HG03521 (cell line): ENCODE data around the gene MYO1E.

ENCODE experiments used
- ATAC-seq: cut with Tn5 transposase; IDR thresholded peaks from one replicate; pipeline ENCODE4 v1.9.1; 2021; ENCODE audit warnings: mild to moderate bottlenecking, moderate library complexity; ENCODE audit not compliant: unreplicated experiment

MYO1E gene

DNA sequence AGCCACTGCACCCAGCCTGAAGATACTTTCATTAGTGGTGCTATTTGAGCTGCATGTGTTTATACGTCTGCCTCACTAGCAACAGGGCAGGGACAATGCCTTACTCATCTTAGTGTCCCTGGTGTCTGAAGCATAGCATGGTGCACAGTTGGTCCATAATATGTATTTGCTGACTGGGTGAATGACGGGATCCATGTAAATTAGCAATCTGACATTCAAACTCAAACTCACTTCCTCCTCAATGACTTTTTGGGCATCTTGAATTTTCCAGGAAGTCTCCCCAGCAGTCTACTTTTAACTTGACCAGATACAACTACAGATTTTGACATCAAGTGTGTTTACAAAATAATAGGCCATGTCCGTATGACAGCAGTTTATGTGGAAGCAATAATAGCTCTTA, 169.0 kb downstream of the MYO1E start:
- ATAC-seq, result no peak

DNA sequence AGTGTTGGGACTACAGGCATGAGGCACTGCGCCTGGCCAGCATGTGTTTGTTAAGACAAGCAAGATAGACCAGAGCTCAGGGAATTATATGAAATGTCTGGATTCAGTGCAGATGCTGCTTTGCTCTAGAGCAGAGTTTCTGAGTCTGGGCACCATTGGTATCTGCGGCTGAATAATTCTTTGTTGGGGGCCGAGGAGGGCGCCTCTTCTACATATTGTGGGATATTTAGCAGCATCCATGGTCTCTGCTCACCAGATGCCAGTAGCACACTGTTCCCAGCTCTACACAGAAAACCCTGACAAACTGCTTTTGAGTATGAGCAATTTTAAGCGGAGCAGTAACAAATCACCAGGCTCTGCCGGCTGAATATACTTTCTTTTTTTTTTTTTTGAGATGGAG, 169.7 kb downstream of the MYO1E start:
- ATAC-seq, result no peak

DNA sequence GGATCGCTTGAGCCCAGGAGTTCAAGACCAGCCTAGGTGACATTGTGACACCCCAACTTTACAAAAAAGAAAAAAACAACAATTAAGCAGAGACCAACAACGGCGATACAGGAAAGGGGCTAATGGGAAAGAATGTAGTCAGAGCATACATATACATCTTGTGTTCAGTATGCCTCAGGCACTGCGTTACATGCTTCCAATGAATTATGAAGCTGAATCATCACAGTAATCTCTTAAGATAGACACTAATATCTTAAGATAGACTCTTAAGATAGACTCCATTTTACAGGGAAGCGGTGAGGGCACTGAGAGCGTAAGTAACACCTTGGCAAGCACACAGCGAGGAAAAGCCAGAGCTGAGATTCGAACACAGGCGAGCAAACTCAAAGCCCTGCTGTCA, 172.1 kb downstream of the MYO1E start:
- no peak for ATAC-seq

DNA sequence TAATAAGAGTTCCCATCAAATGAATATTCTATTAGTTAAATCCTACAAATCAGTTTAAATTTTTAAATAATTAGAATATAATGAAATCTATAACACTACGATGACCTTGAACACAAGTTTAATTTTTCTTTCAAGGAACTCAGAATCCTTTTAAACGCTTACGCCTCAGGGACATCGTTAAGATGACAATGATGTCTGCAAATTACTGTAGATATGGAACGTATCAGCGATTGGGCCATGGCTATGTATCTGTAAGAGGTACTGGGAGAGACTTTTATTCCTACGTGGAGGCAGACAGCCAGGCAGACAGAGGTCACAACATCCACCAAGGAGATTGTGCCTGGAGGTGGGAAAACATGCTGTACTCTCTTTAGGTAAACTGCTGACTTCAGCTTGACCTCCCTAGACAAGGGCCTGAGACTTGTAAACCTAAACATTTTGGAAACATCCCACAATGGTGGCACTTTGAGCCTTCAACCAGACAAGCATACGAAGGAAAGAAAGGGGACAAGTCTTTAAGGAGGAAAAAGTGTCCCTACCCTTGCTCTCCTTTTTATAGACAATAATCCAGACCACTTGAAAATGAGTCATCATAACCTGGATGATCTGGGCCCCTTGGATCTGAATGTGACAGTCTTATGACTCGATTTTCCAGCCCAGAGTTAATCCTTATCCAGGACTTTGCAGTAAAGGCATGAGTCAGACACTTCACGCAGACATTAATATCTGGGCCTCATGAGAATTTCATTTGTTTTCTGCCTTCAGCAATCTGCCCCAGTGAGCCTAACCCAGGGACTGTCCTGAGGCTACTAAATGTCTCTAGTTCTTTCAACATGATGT, 172.8 kb downstream of the MYO1E start:
- no peak for ATAC-seq

DNA sequence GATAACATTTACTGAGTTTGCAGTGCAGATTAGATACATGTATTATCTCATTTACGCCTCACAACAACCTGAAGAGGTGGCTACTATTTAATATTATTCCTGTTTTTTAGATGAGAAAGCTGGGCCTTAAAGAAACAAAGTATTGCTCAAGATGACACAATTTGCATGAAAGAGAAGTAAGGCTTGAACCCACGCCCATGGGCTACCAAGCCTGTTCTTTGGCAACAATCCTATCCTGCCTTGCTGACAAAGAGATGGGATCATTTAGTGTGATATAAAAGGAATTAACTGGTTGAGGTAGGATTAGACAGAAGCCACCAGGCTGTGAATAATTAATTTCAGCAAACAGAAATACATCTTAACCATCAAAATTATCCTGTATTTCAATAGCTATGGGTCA, 175.2 kb downstream of the MYO1E start:
- ATAC-seq, result no peak

DNA sequence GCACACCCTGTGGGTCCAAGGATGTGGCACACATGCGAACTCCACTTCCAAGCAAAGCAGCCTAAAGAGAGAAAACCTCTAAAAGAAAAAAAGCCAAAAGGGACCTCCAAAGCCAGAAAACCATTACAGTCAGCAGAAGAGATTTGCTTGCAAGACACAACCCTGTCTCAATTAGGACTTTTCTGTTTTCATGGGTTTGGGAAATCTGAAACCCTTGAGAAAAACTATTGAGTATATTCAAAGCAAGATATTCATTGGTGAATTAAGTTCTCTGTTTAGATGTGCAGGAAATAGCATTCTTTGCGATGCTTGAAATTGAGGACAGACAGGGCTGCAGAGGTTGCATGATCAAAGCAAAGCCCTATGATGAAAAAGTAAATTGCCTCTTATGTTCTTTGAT, 176.3 kb downstream of the MYO1E start:
- no peak for ATAC-seq

DNA sequence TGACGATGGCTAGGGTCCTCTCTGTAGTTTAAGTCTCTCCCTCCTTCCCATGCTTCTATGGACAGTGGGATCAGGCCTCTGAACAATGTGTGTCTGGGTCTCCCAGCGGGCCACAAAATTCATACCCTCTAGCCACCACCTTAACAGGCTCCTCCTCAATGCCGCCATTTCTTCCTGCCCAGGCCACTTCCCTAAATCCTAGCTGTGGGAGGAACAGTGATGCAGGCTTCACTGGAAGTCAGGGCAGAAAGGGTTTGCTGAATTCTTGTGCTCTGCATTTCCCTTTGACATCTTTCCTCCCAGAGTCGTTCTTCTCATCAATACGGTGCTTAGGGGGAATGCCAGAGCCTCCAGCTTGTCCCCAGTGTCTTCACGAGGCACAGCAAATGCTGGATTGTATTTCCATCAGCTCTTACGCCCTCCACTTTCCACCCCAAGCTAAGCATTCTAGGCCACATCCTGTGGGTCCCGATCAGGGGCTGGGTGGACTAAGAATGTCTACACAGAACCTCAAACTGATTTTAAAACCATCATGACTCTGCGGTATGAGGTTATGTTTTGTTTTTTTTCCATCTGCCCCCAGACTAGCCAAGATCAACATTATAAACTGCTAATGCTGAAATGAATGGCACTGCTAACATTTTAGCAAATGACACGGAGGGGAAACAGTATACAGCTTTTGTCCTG, 177.9 kb downstream of the MYO1E start:
- no peak for ATAC-seq

DNA sequence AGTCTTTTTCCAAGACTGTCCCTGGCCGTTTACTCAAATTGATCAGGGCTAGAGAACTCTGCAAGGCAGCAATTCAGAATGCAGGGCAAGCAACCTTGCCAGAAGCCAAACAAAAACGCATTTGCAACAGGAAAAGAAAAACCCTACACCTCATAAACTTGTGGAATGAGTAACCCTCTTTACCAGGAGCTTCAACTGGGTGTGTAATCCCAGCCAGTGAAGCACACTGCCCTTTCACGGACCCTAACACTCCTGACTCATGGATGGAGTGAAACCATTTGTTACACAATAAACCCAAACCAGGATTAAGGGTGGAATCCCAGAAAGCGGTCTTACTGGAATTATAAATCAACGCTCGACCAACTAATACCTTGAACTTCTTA, 180.8 kb downstream of the MYO1E start:
- no peak for ATAC-seq

DNA sequence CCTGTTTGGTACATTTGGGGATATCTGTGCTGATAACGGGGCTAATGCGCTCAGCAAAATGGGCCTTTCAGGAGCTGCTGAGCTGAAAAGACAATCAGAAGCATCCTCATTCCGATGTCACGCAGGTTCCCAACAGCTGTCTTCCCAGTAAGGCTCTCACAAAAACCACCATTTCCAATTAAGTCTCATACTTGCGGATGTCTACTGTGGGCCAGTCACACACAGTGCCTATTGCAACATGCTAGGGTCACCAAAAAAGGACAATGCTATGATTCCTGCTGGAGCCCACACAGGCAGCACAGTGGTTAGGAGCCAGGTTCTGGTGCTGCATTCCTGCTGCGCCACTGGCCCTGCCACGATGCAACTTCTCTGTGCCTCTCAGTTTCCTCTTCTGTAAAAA, 182.4 kb downstream of the MYO1E start:
- ATAC-seq, result no peak

DNA sequence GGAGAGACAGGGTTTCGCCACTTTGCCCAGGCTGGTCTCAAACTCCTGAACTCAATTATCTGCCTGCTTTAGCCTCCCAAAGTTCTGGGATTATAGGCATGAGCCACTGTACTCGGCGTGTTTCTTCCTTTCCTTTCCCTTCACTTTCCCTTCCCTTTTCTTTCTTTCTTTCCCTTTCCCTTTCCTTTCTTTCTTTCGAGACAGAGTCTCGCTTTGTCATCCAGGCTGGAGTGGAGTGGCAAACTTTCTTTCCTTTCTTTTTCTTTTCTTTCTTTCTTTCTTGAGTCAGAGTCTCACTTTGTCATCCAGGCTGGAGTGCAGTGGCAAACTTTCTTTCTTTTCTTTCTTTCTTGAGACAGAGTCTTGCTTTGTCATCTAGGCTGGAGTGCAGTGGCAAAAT, 183.4 kb downstream of the MYO1E start:
- ATAC-seq, result no peak

DNA sequence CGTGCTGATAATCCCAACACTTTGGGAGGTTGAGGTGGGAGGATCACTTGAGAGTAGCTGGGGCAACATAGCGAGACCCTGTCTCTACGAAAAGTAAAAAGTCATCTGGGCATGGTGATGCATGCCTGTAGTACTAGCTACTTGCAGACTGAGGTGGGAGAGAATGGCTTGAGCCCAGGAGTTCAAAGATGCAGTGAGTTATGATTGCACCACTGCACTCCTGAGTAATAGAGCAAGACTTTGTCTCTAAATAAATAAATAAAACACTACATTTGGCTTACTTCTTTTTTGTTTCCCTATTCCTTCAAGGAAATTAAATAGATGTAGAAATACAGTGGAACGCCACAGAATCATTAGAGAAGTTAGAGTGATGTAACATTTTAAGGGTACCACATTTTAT, 186.2 kb downstream of the MYO1E start:
- ATAC-seq, result no peak

DNA sequence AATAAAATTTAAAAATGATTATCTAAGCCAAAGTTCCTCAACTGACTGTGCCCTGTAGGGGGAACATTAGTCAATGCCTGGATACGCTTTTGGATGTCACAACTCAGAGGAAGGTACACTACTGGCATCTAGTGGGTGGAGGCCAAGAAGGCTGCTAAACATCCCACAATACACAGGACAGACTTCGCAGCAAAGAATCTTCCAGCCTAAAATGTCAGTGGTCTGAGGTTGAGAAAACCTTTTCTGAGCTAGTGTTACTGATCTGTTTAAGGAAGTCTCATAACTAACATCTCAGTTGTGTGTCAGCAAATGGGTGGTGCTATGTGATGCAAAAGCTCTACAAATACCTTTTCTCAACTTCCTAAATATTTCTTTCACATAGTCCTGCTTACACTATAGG, 186.9 kb downstream of the MYO1E start:
- ATAC-seq, result no peak

DNA sequence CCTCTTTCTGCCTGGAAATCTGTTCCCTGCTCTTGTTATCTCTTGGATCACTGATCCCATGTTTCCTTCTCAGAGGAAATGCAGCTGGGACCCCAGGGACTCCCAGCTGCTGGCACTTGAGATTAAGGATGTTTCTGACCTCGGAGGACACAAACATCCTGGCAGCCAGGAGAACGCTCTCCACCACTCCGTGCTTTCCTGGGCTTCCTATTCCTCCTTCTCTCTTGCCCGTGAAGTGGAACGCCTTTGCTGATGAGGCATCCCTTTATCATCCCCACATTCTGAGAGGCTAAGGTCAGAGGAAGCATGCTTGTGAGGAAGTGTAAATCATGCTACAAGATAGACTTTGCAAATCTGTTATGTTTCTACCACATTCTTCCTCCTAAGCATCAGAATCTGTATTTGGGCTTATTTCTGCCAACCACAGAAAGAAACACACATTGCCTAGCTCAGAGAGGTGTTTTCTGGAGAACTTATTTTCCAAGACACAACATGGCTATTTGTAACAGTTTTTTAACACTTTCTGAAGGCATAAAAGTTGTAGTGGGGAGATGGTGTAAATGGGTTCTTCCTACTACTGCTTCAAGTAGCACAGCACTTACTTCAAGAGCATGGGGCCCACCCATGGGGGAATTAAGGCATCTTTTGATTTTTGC, 191.6 kb downstream of the MYO1E start:
- ATAC-seq, result no peak

DNA sequence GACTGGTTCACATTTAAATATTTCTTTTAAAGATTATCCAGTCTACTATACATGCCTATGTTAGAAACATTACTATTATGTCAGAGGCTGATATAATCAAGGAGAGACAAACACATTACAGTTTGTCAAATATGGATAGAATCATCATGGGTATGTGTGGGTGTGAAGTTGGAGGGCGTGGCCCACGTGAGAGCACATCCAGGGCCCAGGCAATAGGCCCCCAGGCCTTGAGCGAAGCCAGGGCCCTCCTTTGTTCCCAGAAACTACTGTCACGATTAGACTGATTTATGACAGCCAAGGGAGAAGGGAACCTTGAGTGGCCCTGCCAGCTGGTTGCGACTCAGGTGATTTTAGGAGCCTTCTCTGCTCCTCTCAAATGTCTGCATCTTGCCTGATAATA, 193.0 kb downstream of the MYO1E start:
- no peak for ATAC-seq

DNA sequence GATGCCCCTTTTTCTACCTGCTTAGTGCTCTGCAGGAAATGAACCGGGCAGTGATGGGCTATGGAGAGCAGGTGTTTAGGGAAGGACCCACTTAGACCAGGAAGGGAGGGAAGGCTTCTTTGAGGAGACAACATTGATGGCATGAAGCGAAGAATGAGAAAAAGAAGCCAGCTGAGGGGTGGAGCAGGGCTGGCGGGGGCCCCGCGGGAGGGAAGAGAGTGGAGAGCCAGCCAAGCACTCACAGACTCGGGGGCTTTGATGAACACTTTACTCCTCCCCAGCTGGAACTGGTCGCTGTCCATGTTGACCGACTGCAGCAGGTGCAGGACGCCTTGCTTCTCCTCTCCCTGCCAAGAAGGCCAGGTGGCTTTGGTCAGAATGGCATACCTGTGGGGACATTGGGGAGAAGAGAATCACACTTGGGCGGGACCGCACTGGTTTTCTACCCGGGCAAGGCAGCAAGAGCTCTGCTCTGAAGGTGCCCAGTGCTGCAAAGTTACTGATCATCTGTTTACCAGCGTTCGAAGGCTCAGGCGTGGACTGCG, 194.4 kb downstream of the MYO1E start:
- ATAC-seq, result no peak

DNA sequence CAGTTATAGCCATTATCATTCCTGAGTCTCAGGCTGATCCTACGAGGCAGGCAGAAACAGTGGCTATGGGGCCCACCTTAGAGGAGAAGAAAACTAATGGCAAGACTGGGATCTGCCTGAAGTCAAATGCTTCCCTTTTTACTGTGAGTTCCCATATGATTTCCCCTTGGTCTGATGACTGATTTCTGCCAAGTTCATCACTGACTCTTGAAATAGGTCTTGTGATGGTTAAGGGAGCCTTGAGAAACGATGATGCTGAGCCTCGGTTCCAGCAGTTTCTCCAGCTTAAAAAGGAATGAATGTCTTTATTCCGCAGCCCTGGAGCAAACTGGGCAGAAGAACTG, 195.4 kb downstream of the MYO1E start:
- ATAC-seq, result no peak

DNA sequence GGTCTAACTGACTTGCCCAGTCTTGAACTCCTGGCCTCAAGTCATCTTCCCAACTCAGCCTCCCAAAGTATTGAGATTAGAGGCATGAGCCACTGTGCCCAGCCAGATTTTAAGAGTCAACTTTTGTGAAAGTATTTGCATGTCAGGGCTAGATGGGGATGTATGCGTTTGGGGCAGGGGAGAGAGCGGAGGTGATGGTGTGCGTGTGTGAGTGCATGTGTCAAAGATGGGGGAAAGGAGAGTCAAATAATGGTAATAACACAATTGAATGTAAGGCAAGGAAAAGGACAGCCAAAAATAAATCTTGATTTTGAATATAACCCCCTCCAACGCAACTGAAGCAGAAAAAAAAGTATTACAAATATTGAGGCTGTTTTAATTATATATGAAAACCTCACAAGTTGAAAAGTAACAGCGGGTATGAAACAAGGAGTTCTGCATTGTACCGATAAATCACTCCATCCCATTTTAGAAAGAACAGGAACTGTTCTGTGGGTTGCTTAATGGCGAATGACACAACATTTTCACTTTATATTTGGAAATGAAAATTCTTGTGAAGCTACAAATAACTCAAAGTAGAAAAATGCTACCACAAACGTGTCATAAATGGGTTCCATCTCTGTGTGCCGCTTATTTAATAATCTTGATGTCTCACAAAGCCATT, 195.9 kb downstream of the MYO1E start:
- no peak for ATAC-seq

DNA sequence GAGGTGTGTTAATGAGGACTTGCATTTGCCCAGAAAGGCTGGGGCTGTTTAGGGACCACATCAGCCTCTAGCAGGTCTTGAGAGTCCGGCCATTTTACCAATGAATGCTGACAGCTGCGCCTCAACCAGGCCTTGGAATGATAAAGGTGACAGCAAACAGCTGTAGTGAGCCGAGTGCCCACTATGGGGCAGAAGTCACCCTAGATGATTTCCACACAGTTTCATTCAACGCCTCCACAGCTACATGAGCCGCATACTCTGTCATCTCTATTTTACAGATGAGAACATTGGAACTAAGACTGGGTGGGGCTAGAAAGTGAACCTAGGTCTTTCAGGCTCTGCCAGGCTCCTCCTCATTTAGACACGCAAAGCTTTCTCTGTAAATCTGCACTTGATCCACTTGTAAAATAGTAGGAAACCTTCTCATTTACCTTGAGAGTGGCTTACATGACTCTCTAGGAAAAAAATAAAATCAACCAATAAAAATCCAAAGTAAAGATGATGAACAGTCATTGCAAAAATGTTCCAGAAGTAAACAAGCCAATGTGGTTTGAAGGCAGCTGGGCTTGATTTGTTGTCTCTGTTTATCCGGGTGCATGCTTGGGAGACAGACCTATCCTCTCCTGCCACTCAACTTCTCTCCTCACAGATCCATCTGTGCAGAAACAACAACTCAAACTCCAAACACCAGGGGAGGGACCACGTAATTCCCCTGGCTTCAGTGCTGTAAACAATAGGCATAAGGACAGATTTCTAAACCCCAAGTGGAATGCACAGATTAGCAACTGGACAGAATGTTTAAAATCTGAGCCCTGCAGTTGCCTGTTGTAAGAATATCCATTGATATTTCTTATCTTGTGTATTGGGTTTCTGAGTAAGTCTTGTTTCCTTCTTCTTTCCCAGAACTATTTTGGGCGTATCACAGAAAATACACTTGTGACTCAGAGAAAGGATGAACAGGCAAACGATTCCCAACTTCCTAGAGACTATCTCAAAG, 197.5 kb downstream of the MYO1E start:
- ATAC-seq, result peak; percentile 50

DNA sequence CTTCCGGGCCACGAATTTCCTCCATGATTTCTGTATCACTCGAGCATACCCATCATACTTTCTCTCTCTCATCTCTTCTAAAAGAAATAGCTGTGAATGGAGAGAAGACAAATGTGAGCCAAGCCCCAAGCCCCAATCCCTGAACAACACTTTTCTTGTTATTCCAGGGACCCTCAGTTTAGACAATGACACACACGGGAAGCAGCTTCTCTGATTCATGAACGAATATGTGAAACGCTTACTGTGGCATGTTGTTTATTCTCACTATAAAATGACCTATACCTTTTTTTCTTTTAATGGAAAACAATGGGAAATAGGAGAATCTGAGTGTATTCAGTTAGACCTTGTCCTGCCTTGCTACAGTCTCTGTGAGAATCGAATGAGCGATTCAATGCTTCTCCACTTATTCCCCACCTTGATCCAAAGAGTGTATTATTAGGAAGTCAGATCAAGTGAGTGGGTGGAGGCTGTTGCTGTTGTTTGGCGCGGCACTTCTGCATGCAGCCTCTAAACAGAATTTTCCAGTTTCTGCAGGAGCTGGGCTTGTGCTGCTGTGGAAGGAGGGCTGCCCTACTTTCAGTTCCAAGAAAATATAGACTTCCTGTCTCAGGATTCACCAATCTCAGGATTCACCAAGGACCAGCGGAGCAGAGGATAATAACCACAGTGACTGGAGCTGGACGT, 198.4 kb downstream of the MYO1E start:
- no peak for ATAC-seq

DNA sequence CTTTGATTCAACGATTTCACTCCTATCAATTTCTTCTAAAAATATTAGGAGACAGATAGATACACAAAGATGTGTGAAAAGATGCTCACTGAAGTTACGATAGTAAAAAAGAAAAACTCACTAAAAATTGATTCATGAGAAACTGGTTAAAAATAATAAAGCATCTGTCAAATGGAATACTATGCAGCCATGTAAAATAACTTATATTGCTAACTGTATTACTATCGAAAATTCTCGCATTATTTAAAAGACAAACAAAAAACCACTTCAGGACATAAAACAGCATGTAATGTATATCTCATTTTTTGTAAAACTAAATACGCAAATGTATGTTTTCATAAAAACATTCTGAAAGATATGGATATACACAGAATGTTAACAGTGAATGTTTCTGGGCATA, 199.5 kb downstream of the MYO1E start:
- no peak for ATAC-seq
